Measurements from ENCODE around the gene ERFE. TPM values are rescaled to one million over a fixed set of nuclear protein-coding genes. Genes with fewer than 3 reads are reported as not detected.

The ERFE gene
- total and polyA plus RNA-seq, 2 of the 4 experiments (the other 2 are of a cell fraction): 1.3 to 3.5 TPM

DNA sequence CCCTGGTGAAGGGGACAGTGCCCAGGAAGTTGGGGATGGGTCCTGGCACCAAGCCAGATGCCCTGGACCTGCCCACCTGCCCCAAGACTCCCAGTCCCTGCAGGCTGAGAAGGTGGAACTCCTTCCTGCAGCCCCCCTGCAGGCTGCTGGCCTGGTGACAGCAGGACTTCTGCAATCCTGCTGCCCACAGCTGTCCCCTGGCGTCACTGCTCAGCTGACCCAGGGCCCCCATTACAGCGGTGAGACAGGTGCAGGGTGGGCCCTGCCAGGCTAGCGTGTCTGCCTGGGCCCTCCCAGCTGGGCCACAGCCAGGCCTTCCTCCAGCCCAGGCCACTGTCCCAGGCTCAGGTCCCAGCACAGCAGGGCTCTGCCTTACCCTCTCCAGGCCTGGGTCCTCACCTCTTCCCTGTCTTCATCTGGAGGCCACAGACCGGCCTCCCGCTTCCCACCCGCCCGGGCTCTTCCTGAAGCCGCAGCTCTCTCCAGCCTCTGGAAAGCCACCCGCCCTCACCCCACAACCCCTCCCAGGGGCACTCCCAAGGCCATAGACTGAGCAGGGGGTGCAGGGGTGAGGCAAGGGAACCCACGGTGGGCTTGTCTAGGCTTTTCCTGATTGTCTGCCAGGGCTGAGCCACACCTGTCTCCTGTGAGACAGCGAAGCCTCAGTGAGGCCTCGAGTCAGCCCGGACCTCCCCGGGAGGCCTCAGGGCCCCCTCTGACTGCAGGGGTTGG is 8.8 kb upstream of the ERFE start:
- Histone ChIP-seq H2AK5ac (ENCODE audit: low read depth, low read length) (no peak overlapping the region; the same call in 1 of the 2 replicates), H2BK120ac (ENCODE audit: low read depth, low read length) (no peak overlapping the region), H3K18ac (ENCODE audit: low read depth, low read length) (no peak overlapping the region), H2AK9ac (replicated peaks; ENCODE audit: low read depth, low read length, poor library complexity) (no peak overlapping the region), H3K4me2 (ENCODE audit: low read depth, low read length) (no peak overlapping the region), H2BK15ac (ENCODE audit: low read depth, low read length) (no peak overlapping the region), H4K91ac (ENCODE audit: insufficient read depth, low read depth, low read length) (no peak overlapping the region), H3K9ac (ENCODE audit: low read depth, low read length) (no peak overlapping the region), H3K4me1 (ENCODE audit: control insufficient read depth, insufficient read depth, low read length) (peaks cover 4% of the 10 kb centered on the region; the same call in 1 of the 2 replicates), H4K5ac (ENCODE audit: low read depth, low read length) (no peak overlapping the region), H3K4me3 (ENCODE audit: insufficient read depth, low read depth, low read length) (no peak overlapping the region), H3K27ac (ENCODE audit: insufficient read depth, low read length) (no peak overlapping the region), H3K4ac (ENCODE audit: low read depth, low read length) (no peak overlapping the region), H3K27me3 (ENCODE audit: control insufficient read depth, insufficient read depth, low read length) (no peaks in the 10 kb centered on the region), H3K23ac (ENCODE audit: low read depth, low read length) (no peak overlapping the region), H4K20me1 (ENCODE audit: insufficient read depth, low read length) (no peaks in the 10 kb centered on the region), H2BK5ac (ENCODE audit: low read depth, low read length, poor library complexity, severe bottlenecking) (no peak overlapping the region), H3K36me3 (ENCODE audit: control insufficient read depth, insufficient read depth, low read length) (no peaks in the 10 kb centered on the region), H3K9me3 (ENCODE audit: control insufficient read depth, insufficient read depth, low read length) (no peaks in the 10 kb centered on the region), H3K56ac (ENCODE audit: extremely low read depth, insufficient read depth, low read length) (no peak overlapping the region), H3K9me1 (ENCODE audit: insufficient read depth, low read length) (0 out of 2 replicates have a peak, but pooled peaks cover 4% of the 10 kb centered on the region), H3K79me1 (ENCODE audit: low read depth in 1 of 2, low read length in 2 of 2) (no peaks in the 10 kb centered on the region), H3K14ac (replicated peaks; ENCODE audit: low read depth, low read length) (no peak overlapping the region), H2AFZ (replicated peaks; ENCODE audit: low read length, poor library complexity) (no peak overlapping the region), H4K8ac (ENCODE audit: low read depth in 2 of 2, low read length in 2 of 2) (no peak overlapping the region), H2BK20ac (ENCODE audit: low read depth, low read length) (no peak overlapping the region)
- POLR2A ChIA-PET (ENCODE audit: unreplicated experiment): no interaction called here
- DNase-seq: no peak
- CTCF ChIA-PET: no interaction called here
- ATAC-seq (ENCODE audit: low read depth): no peak
- no TSS peak for BruUV-seq (replicated peaks)
- TF ChIP-seq CEBPB (IDR thresholded peaks at IDR 0.05; ENCODE audit: low read depth, low read length) (no peak), POLR2A (IDR thresholded peaks at IDR 0.05; ENCODE audit: low read depth, low read length) (no peak), MXI1 (IDR thresholded peaks at IDR 0.05; ENCODE audit: borderline replicate concordance, low read depth, low read length) (no peak), NFE2L2 (IDR thresholded peaks at IDR 0.05; ENCODE audit: low read depth, low read length) (no peak), RCOR1 (IDR thresholded peaks at IDR 0.05; ENCODE audit: insufficient replicate concordance, low read length) (no peak), RAD21 (IDR thresholded peaks at IDR 0.05; ENCODE audit: low read length) (no peak), MAFK (IDR thresholded peaks at IDR 0.05; ENCODE audit: low read depth, low read length) (no peak), BHLHE40 (IDR thresholded peaks at IDR 0.05; ENCODE audit: low read depth, low read length) (no peak), CHD1 (IDR thresholded peaks at IDR 0.05; ENCODE audit: low read depth, low read length) (no peak), RFX5 (IDR thresholded peaks at IDR 0.05; ENCODE audit: low read depth, low read length) (no peak), MAZ (IDR thresholded peaks at IDR 0.05; ENCODE audit: borderline replicate concordance, low read depth, low read length) (no peak), SMC3 (IDR thresholded peaks at IDR 0.05; ENCODE audit: low read depth, low read length) (no peak), FOS (IDR thresholded peaks at IDR 0.05; ENCODE audit: low read depth, low read length) (no peak)
- TF ChIP-seq, protein P1, sequence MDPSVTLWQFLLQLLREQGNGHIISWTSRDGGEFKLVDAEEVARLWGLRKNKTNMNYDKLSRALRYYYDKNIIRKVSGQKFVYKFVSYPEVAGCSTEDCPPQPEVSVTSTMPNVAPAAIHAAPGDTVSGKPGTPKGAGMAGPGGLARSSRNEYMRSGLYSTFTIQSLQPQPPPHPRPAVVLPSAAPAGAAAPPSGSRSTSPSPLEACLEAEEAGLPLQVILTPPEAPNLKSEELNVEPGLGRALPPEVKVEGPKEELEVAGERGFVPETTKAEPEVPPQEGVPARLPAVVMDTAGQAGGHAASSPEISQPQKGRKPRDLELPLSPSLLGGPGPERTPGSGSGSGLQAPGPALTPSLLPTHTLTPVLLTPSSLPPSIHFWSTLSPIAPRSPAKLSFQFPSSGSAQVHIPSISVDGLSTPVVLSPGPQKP (IDR thresholded peaks at IDR 0.05; ENCODE audit: borderline replicate concordance, low read depth, low read length): no peak
- TF ChIP-seq, protein P2, sequence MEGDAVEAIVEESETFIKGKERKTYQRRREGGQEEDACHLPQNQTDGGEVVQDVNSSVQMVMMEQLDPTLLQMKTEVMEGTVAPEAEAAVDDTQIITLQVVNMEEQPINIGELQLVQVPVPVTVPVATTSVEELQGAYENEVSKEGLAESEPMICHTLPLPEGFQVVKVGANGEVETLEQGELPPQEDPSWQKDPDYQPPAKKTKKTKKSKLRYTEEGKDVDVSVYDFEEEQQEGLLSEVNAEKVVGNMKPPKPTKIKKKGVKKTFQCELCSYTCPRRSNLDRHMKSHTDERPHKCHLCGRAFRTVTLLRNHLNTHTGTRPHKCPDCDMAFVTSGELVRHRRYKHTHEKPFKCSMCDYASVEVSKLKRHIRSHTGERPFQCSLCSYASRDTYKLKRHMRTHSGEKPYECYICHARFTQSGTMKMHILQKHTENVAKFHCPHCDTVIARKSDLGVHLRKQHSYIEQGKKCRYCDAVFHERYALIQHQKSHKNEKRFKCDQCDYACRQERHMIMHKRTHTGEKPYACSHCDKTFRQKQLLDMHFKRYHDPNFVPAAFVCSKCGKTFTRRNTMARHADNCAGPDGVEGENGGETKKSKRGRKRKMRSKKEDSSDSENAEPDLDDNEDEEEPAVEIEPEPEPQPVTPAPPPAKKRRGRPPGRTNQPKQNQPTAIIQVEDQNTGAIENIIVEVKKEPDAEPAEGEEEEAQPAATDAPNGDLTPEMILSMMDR (conservative IDR thresholded peaks at IDR 0.05; ENCODE audit: low read depth, low read length): no peak
- TF ChIP-seq, protein P3, sequence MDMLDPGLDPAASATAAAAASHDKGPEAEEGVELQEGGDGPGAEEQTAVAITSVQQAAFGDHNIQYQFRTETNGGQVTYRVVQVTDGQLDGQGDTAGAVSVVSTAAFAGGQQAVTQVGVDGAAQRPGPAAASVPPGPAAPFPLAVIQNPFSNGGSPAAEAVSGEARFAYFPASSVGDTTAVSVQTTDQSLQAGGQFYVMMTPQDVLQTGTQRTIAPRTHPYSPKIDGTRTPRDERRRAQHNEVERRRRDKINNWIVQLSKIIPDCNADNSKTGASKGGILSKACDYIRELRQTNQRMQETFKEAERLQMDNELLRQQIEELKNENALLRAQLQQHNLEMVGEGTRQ (IDR thresholded peaks at IDR 0.05; ENCODE audit: low read depth, low read length): no peak
- dilution Hi-C loops (cut with HindIII; ENCODE audit: low sequenced_read_pairs, unreplicated experiment): no loop called here
- in situ Hi-C loops (cut with MboI; ENCODE audit: low sequenced_read_pairs): no loop called here
- 67% methylated on average over 2 of the region's 14 CpGs; no CpG with 5 or more reads in 1 of the 2 experiments for WGBS, 2 experiments (ENCODE audit: extremely low coverage in 2 of 2, insufficient read length in 1 of 2)
- intact Hi-C loops (cut with micrococcal nuclease): no loop called here

All from IMR-90 (cell line).